HCEC 1CT (cell line): ENCODE results near the gene SF3A2.

Experiments used
- DNase-seq: peaks from one replicate; pipeline ENCODE4 v3.0.0-alpha.2; 2017

The SF3A2 gene

DNA sequence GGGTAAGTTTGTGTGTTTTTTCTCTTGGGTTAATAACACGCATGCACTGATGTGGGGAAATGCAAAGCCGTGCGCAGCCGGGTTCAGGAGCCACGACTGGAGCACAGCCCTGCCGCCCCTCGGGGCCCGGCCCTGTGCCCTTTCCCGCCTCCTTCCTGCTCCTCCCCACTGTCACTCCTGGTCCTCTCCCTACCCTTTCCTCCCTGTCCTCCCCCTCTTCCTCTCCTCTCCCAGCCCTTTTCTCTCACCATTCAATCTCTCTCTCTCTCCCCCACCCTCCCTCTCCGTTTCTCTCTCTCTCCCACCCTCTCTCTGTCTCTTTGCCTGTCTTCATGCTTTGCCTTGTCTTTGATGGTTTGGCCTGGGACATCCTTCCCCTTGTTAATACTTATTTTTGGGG is 27.6 kb upstream of the SF3A2 start:
- DNase-seq: no peak

GRCh38 chr19:2209408-2209807 is 27.2 kb upstream of the SF3A2 start:
- DNase-seq: no peak

- DNase-seq: no peak
Observed at GRCh38 chr19:2210206-2210605, 26.4 kb upstream of the SF3A2 start.

DNA sequence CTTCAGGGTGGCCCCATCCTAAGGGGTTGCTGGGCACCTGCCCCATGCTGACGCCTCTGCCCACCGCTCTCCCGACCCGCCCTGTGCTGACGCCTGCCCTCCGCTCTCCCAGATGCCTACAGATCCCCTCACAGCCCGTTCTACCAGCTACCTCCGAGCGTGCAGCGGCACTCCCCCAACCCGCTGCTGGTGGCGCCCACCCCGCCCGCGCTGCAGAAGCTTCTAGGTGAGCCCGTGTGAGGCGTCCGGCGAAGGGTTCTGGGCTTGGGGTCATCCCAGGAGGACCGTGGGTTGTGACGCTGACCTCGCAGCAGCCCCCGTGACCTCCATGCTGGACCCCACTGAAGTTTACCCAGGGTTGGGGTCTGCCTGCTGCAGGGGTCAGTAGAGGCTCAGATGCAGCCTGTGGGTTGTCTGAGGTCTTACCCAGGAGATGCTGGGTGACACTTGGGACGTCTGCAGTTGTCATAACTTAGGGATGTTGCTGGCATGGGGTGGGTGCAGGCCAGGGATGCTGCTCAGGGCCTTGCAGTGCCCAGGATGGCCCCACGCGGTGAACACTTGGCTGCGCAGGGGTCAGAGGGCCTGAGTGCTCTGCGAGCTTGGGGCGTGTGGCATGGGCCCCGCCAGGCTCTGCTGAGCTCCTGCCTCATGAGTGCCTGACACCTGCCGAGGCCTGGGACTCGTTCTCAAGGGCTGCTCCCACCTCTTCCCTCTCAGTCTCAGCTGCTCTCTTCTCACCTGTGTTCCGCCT is 25.5 kb upstream of the SF3A2 start:
- no peak for DNase-seq

- DNase-seq: no peak
Observed at GRCh38 chr19:2212861-2213711, 23.5 kb upstream of the SF3A2 start.

DNA sequence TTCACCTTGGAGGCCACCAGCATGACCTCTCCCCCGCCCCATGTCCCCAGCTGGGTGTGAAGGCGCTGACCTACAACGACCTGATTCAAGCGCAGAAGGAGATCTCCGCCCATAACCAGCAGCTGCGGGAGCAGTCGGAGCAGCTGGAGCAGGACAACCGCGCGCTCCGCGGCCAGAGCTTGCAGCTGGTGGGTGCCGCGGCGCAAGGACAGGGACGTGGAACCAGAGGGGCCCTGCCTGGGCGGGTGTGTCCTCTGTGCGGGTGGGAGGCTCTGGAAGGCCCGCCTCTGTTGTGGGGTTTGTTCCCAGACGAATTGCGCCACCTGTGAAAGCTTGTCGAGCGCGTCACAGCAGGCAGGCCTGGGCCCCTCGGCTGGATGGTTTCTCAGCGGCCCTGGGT is 22.8 kb upstream of the SF3A2 start:
- no peak for DNase-seq

DNA sequence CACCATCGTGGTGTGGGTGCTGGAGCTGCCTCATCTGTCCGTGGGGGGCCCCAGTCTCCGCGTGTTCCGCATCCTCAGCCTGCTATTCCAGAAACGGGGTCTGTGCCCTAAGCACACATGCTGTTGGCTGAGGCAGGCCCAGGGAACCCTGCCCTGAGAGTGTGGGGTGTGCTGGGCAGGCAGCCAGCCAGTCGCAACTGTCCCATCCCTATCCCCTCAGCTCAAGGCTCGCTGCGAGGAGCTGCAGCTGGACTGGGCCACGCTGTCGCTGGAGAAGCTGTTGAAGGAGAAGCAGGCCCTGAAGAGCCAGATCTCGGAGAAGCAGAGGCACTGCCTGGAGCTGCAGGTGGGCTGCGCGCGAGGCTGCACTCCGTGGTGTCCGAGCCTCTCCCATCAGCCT is 22.4 kb upstream of the SF3A2 start:
- no peak for DNase-seq

GRCh38 chr19:2215281-2215751 is 21.3 kb upstream of the SF3A2 start:
- DNase-seq: no peak

- no peak for DNase-seq
Observed at GRCh38 chr19:2216361-2217225, 20.0 kb upstream of the SF3A2 start.

GRCh38 chr19:2217591-2217990 is 19.0 kb upstream of the SF3A2 start:
- DNase-seq: no peak

GRCh38 chr19:2219726-2220125 is 16.9 kb upstream of the SF3A2 start:
- DNase-seq: no peak

DNA sequence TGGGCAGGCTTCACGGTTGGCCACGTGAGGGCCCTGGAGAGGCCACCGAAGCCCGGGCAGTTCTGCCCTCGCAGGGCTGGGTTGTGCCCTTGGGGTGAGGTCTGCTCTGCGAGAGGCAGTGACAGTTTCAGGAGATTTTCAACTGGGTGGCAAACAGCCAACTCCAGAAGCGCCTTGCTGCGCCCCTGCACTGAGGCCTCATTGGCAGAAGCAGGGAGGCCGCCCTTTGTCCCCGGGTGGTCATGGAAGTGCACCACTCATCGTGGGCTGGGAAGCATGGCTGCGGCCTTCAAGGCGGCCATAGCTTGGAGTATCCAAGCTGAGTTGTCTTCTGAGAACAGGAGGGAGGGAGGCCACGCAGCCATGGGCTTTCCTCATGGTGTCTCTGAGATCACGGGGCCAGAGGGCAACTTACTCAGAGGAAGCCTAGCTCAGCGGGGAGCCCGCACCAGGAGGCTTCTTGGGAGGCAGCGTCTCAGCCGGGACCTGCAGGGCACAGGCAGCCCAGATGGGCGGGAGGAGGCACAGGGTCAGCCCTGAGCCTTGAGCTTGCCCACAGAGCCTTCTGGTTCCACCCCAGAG is 15.3 kb upstream of the SF3A2 start:
- DNase-seq: no peak

DNA sequence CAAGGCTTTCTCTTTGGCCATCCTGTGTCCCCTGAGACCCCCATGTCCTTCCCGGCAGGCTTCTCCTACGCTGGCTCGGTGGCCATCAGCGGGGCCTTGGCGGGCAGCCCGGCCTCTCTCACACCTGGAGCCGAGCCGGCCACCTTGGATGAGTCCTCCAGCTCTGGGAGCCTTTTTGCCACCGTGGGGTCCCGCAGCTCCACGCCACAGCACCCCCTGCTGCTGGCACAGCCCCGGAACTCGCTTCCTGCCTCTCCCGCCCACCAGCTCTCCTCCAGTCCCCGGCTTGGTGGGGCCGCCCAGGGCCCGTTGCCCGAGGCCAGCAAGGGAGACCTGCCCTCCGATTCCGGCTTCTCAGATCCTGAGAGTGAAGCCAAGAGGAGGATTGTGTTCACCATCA is 14.7 kb upstream of the SF3A2 start:
- DNase-seq: no peak

GRCh38 chr19:2223391-2223790 is 13.2 kb upstream of the SF3A2 start:
- DNase-seq: no peak

DNA sequence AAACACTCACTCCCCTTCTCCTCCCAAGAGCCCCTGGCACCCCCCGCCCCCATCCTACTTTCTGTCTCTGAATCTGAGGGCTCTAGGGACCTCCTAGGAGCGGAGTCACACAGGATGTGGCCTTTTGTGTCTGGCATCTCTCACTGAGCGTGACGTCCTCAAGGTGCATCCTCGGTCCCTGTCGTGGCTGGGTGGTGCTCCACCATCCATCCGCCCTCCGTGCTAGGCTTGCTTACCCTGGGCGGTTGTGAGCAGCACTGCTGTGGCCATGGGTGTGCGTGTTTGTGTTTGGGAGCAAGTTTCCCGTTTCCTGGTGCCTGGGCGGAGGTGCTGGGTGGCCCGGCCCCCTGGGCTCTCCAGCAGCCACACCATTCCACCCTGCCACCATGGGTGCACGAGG is 12.7 kb upstream of the SF3A2 start:
- DNase-seq: no peak

- no peak for DNase-seq
Observed at GRCh38 chr19:2224754-2225349, 11.8 kb upstream of the SF3A2 start.

- no peak for DNase-seq
Observed at GRCh38 chr19:2225415-2226050, 11.1 kb upstream of the SF3A2 start.

DNA sequence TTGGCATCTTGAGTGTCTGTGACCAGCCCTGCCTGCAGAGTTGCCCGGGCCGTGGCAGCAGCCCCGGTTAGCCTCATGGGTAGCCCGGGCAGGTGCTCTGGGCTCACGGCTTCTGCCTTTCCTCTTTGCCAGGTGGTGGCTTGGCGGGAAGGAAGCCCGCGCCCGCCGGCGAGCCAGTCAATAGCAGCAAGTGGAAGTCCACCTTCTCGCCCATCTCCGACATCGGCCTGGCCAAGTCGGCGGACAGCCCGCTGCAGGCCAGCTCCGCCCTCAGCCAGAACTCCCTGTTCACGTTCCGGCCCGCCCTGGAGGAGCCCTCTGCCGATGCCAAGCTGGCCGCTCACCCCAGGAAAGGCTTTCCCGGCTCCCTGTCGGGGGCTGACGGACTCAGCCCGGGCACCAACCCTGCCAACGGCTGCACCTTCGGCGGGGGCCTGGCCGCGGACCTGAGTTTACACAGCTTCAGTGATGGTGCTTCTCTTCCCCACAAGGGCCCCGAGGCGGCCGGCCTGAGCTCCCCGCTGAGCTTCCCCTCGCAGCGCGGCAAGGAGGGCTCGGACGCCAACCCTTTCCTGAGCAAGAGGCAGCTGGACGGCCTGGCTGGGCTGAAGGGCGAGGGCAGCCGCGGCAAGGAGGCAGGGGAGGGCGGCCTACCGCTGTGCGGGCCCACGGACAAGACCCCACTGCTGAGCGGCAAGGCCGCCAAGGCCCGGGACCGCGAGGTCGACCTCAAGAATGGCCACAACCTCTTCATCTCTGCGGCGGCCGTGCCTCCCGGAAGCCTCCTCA is 10.4 kb upstream of the SF3A2 start:
- no peak for DNase-seq

DNA sequence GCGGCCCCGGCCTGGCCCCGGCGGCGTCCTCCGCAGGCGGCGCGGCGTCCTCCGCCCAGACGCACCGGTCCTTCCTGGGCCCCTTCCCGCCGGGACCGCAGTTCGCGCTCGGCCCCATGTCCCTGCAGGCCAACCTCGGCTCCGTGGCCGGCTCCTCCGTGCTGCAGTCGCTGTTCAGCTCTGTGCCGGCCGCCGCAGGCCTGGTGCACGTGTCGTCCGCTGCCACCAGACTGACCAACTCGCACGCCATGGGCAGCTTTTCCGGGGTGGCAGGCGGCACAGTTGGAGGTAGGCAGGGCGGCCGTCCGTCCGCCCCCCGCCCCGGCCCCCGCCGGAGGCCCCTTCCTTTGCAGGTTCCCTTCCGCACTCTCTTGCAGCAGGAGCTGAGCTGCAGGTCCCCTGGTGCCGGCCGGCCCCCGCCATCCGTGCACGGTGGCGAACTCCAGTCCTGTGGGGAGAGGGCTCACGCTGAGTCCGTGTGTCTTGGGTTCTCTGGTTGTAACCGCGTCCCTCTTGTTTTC is 9.7 kb upstream of the SF3A2 start:
- no peak for DNase-seq

DNA sequence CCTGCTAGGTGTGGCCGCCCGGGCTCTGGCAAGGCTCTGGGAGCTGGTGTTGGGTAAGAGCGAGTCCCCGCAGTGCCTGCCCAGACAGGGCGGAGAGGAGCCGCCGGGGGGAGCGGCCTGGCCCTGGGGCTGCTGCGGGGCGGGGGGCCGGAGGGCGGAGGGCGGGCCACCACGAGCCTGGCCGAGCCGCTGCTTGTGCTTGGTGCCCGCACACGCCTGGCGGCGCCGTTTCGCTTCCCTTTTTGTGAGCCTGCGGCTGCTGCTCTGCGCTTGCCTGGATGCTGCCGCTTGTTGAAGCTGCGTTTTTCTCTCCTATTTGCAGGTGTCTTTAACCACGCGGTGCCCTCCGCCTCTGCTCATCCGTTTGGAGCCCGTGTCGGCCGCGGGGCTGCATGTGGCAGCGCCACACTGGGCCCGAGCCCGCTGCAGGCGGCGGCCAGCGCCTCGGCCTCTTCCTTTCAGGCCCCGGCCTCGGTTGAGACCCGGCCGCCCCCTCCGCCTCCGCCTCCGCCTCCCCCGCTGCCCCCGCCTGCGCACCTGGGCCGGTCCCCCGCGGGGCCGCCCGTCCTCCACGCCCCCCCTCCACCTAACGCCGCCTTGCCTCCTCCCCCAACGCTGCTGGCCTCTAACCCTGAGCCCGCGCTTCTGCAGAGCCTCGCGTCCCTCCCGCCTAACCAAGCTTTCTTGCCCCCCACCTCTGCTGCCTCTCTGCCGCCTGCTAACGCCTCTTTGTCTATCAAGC is 9.0 kb upstream of the SF3A2 start:
- no peak for DNase-seq
